Melanocyte of skin (primary cell): ENCODE data around the gene FBXO41. TPM values are rescaled to one million over a fixed set of nuclear protein-coding genes. Genes with fewer than 3 reads are reported as not detected.

Experiments used
- small RNA-seq, 2 donors: library from RNA; depleted of rRNA; stranded (forward); fragments of <200 nt; gene quantifications; one replicate each; pipeline ENCODE3, GENCODE V24; 2012
- total RNA-seq, 2 donors: library from RNA; depleted of rRNA; stranded (reverse); fragments of >200 nt; gene quantifications; 2 replicates each; pipeline ENCODE4 v1.2.3, GENCODE V29; 2012

FBXO41 gene
- 1 to 10 TPM; 3.8 to 4.0 TPM for total RNA-seq

GRCh38 chr2:73284296-73285158, at the start of gene FBXO41:
TSS of gene FBXO41 (minus strand) at chr2:73284478. CDS start at chr2:73269630, 14,848 bp downstream.

GRCh38 chr2:73293534-73294171, 9.4 kb upstream of the FBXO41 start, which contains the start of gene EGR4:
TSS of gene EGR4 (minus strand) at chr2:73293548. CDS start at chr2:73293317, 231 bp downstream.

GRCh38 chr2:73233932-73234832, 50.1 kb downstream of the FBXO41 start, which contains the start of gene CCT7:
TSS of gene CCT7 (plus strand) at chr2:73234308. CDS start at chr2:73234379, 71 bp downstream.

GRCh38 chr2:73233154-73233931, 50.9 kb downstream of the FBXO41 start, which contains the start of gene PRADC1:
TSS of gene PRADC1 (minus strand) at chr2:73233239. CDS start at chr2:73233160, 79 bp downstream.

GRCh38 chr2:73214120-73215035, 69.9 kb downstream of the FBXO41 start, which contains the start of gene SMYD5:
TSS of gene SMYD5 (plus strand) at chr2:73214245. CDS start at chr2:73214267, 22 bp downstream.

Small RNAs within 50 kb of the gene (small RNA-seq; reads per million reads assigned to genes)
- 0 reads per million in 2 donors for gene RNU6-111P

Other genes starting within 250 kb of the FBXO41 start
- 10 to 100 TPM in 1 of 2 donors, 1 to 10 TPM in 1; 10.0 to 14.1 TPM for gene SFXN5, start 212.8 kb downstream of the FBXO41 start, total RNA-seq
- gene RAB11FIP5, start 171.5 kb downstream of the FBXO41 start, total RNA-seq = 10 to 100 TPM; 15.7 to 22.0 TPM
- not detected for gene NOTO, start 81.9 kb downstream of the FBXO41 start, total RNA-seq
- gene SMYD5, start 70.2 kb downstream of the FBXO41 start, total RNA-seq = 10 to 100 TPM; 16.2 to 32.3 TPM
- 10 to 100 TPM; 13.1 to 15.7 TPM for gene PRADC1, start 51.2 kb downstream of the FBXO41 start, total RNA-seq
- gene CCT7, start 50.2 kb downstream of the FBXO41 start, total RNA-seq = 100 to 1,000 TPM; 210 to 341 TPM
- gene EGR4, start 9.1 kb upstream of the FBXO41 start, total RNA-seq = not detected
- 10 to 100 TPM; 14.0 to 15.5 TPM for gene ALMS1, start 101.4 kb upstream of the FBXO41 start, total RNA-seq